Measurements from ENCODE around the gene TSGA10IP.

The TSGA10IP gene

DNA sequence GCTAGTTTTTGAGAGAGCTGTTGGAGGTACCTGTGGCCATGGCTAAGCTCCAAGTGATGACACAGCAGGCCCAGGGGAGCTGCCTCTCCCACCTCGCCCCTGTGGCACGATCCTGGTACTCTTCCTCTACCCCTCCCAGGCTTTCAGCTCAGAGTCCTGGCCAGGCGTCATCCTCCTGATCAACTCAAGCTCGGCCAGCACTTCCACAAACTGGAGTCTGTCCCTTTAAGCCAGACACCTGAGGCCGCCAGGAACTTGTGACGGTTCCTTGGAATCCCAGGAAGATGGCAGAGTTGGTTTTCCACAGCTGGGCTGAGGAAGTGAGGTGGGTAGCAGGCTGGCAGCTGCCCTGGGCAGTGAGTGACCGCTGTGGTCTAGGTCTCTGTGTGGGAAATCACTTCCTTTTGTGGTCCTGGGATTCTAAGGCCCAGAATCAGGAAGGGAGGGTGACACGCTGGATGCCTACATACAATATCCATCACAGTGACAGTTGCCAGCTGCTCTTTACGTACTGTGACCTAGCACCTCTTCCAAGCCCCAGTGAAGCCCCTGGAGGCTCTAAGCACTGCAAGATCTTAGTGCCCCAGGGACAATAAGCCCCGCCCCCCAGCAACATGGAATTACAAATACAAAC is 63.3 kb downstream of the TSGA10IP start:
- Histone ChIP-seq H3K79me2 (ENCODE audit: control insufficient read depth, insufficient read depth, low read length, unreplicated experiment) (peaks cover 4% of the 10 kb centered on the region), H3K4me1 (ENCODE audit: control insufficient read depth, insufficient read depth, low read length, unreplicated experiment) (peaks cover 19% of the 10 kb centered on the region), H3K4me3 (ENCODE audit: low read depth, low read length) (no peak overlapping the region), H2AFZ (ENCODE audit: low read length, unreplicated experiment) (no peak overlapping the region), H3K27me3 (ENCODE audit: insufficient read depth, low read length) (peaks cover 4% of the 10 kb centered on the region; the same call in 1 of the 2 replicates), H3K27ac (ENCODE audit: low read depth, low read length) (no peak overlapping the region), H3K36me3 (ENCODE audit: insufficient read depth, low read length) (peaks cover 5% of the 10 kb centered on the region; the same call in 1 of the 2 replicates)

All from ACC112 (cell line).